GM19351 (cell line): Measurements from ENCODE around the gene SMG7.

ENCODE experiments used
- ATAC-seq: cut with Tn5 transposase; IDR thresholded peaks from one replicate; pipeline ENCODE4 v1.9.1; 2021; ENCODE audit warnings: mild to moderate bottlenecking, moderate library complexity; ENCODE audit not compliant: unreplicated experiment

The SMG7 gene

GRCh38 chr1:183470147-183470960, 1.9 kb upstream of the SMG7 start:
- peak; percentile 34 for ATAC-seq

- ATAC-seq = peak; percentile 23
These were observed 1.1 kb upstream of the SMG7 start for GRCh38 chr1:183470961-183471742.

DNA sequence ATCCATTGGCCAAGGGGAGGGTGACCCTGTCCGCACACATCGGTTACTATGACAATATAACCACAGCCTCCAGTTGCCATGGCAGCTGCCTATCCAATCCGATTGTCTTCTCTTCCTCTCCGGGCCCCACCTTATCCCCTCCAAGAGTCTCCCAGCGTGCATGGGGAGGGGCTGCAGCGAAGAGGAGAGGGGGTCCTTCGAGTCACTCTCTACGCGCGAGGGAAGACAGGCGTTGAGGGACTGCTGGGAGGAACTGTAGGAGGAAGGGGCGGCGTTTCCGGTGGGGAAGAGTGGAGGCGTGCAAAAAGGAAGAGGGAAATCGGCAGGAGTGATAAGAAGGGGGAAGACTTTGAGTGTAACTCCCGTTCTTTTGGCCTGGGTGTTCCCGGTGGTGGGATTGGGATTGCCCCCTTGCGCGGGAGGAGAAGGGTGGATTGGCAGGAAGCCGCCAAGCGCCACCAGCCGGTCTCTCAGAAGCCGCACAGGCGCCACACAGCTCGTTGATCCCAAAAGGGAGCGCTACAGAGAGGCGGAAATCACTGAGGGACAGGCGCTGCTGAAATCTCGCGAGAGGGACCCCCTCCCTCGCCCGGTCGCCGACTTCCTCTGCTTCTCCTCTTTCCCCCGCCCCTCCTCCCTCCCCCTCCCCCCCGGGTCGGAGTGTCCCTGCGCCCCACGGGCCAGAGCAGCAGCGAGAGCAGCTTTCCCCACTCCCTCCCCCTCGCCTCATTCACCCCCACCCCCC, 384 bp upstream of the SMG7 start:
- ATAC-seq = peak; percentile 54

DNA sequence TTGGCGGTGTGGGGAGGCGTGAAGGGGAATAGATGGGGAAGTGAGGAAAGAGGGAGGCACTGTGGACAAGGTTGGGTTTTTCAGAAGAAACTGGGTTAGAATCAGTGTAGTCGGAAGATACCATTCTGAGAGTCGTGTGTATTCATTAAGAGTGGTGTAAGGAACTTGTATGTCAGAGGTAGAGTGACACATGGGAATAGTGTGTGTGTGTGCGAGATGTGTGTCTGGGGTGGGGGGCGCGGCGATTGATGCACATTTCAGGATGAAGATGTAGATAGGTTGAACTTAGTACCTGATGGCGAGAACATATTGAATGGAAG, 878 bp downstream of the SMG7 start:
- no peak for ATAC-seq

DNA sequence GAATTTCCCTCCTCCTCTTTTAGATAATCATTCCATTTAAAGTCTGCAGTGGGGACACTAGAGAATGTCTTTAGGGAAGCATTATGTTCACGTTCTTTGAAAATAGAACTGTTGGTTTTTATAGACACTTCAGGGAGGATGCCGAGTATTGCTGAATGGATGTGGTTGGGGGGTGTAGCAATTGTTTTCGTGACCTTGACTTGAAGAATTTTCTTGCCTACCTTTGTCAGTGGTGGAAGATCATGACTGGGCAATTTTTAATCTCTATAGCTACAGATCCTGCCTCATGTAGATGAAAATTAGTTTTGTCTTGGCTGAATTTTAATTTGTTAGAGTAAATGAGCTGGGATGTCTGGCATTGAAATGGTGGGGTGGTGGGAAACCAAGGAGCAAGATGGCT, 3.8 kb downstream of the SMG7 start:
- ATAC-seq = no peak

- ATAC-seq = peak; percentile 57
These were observed 5.9 kb downstream of the SMG7 start for GRCh38 chr1:183477986-183478781.

- ATAC-seq = peak; percentile 64
These were observed 8.7 kb downstream of the SMG7 start for GRCh38 chr1:183480971-183481441.

GRCh38 chr1:183483224-183483623, 10.9 kb downstream of the SMG7 start:
- no peak for ATAC-seq

GRCh38 chr1:183484254-183484653, 12.0 kb downstream of the SMG7 start:
- no peak for ATAC-seq

GRCh38 chr1:183484851-183485250, 12.6 kb downstream of the SMG7 start:
- ATAC-seq = no peak

DNA sequence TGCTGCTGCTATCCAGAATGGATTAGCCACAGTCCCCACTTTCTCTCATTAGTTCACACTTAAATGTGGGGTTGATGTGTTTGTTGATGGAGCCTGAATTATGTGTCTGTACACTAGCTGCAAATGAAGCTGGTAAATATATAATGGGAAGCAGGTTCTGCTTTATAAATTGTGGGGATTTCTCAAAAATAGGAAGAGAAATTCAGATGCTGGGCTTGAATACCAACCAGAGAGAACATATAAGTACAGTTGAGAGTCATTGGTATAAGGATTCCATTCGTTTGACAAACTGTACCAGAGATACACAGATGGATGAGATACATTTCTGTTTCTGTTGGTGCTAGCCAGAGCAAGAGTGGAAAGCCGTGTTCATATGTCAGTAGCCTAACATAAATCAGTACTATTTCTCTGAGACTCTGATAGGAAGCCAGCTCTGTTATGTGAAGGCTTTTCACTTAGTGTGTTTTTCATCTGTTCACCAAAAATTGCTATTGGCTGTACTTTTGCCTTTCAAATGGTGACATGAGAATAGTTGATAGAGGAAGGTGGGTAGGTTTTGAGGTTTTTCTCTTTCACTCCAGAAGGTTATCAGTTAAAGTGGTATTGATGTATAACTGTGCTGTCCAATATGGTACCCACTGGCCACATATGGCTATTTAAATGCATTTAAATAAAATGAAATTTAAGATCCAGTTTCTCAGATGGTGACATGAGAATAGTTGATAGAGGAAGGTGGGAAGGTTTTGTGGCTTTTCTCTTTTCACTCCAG, 15.6 kb downstream of the SMG7 start:
- no peak for ATAC-seq

DNA sequence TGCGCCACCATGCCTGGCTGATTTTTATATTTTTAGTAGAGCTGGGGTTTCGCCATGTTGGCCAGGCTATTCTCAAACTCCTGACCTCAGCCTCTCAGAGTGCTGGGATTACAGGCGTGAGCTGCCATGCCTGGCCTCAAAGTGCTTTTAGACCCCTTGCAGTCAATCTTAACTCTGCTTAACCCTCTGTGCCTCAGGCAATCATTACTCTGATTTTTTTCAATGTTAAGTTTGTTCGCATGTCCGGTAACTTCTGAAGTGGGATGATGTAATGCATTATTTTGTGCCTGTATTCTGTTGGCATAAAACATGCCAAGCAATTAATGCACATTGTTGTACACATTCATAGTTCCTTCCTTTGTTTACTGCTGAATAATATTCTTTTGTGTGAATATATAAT, 18.6 kb downstream of the SMG7 start:
- ATAC-seq = no peak

GRCh38 chr1:183493540-183494245, 21.4 kb downstream of the SMG7 start:
- no peak for ATAC-seq

- ATAC-seq = no peak
These were observed 23.1 kb downstream of the SMG7 start for GRCh38 chr1:183495420-183495819.

DNA sequence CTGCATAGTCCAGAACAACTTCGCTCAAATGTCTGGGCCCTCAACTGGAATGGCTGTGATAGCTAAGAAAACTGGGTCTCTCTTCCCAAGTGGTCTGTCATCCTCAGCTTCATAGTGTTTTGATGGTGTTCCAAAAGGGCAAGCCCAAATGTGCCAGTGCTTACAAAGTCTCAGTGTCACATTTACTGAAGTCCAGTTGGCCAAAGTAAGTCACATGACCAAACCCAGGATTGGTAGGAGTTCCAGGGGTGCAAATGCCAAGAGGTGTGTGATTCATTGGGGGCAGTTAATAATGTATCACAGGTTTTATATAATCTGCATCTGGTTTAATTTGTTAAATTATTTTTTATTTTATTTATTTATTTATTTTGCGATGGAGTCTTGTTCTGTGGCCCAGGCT, 24.9 kb downstream of the SMG7 start:
- ATAC-seq = no peak

GRCh38 chr1:183498342-183498991, 26.2 kb downstream of the SMG7 start:
- no peak for ATAC-seq

DNA sequence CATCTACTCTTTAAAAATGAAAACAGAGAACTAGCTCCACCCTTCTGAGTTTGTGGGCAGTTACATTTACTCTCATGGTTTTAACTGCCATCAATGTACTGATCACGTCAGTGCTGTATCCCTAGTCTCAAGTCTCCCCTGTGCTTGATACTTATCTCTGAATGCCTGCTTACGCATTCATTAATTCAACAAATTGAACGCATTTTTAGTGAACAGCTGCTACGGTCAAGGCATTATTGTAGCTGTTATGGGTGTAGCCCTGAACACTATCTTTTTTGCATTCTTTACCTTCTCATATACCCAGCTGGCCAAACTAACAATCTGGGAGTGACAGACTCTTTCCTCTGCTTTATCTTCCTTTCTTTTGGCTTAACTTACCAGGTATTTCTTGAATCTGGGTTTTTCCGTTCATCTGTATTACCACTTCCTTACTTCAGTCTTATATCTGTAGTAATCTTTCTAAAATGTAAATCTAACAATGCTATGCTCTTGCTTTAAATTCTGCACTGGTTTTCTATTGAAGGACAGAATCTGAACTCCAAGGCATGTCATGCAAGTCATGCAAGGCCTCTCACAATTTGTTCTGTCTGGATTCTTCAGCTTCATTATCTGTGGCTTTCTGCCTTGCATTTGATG, 33.3 kb downstream of the SMG7 start:
- no peak for ATAC-seq

DNA sequence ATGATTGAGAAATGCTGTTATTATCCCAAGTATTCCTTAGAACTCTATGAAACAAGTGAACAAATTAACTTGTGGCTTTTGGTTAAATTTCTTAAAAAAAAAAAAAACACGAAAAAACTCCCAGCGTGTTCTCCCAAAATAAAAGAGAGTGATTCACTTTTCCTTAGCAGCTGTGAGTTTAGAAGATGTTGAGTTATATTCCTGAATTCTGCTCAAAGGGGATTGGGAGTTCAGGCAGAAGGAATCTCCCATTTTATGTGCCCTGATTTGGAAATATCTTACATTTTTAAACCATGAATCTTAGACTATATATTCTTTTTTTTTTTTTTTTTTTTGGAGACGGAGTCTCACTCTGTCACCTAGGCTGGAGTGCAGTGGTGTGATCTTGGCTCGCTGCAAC, 34.3 kb downstream of the SMG7 start:
- no peak for ATAC-seq
